ENCODE measurements around the gene GTPBP6.
A peak's percentile ranks its signal among the peaks of the same experiment; 100 is the strongest.
"Not testable (repeated sequence)": the region's sequence is repeated elsewhere in the genome, so short reads cannot be mapped to it uniquely, and the experiment has no call there.

GTPBP6 gene

DNA sequence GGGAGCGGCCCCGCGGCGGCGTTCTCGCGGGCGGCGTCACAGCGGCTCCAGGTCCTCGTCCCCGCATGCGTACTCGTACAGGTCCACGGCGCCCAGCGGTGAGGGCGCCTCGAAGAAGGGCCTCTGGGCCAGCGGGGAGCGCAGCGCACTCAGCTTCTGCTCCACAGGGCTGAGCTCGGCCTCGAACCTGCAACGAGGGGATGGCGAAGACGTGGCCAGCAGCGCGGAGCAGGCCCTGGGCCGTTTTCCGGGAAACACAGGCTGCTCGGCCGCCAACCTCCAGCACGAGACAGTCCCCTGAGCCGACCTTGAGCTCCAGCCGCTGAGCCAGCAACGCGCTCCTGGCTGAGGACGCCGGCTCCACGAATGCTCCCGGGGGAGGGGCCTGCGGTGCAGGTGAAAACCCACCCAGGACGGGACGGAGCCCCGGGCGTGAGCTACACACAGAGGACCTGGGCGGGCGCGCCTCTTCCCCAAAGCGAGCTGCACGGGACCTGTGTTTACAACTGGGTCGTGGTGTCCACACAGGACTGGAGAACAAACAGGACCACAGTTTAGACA lies 15.8 kb upstream of the GTPBP6 start:
- DNase-seq: no peak

DNA sequence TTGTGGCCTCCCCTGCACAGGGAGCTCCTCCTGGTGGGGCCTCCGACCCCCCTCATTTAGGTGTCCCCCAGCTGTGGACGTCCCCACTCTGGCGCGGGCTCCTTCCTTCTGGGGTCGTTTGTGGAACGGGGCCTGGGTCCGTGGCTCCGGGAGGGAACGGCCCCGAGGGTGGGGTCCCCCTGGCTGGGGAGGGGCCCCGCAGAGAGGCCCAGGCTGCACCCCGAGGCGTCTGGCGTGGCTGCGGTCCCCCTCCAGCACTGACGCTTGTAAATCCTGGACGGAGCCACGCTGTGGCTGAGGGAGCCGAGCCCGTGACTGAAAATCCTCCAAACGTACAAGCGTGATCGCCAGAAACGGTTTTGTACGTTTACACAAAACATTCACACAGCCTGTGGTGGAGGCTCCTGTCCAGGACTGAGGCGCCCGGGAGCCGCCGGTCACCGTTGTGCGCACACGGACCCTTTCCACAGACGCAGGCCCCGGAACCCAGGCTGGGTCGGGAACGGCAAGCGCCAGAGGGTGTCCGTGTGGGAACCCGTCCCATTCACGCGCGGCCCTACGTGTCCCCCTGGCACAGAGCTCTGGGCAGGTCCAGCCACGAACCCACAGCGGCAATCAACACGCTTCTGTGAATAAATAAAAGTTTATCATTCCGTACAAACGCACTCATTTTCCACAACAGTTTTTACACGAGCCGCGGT lies 15.2 kb upstream of the GTPBP6 start:
- DNase-seq: no peak

DNA sequence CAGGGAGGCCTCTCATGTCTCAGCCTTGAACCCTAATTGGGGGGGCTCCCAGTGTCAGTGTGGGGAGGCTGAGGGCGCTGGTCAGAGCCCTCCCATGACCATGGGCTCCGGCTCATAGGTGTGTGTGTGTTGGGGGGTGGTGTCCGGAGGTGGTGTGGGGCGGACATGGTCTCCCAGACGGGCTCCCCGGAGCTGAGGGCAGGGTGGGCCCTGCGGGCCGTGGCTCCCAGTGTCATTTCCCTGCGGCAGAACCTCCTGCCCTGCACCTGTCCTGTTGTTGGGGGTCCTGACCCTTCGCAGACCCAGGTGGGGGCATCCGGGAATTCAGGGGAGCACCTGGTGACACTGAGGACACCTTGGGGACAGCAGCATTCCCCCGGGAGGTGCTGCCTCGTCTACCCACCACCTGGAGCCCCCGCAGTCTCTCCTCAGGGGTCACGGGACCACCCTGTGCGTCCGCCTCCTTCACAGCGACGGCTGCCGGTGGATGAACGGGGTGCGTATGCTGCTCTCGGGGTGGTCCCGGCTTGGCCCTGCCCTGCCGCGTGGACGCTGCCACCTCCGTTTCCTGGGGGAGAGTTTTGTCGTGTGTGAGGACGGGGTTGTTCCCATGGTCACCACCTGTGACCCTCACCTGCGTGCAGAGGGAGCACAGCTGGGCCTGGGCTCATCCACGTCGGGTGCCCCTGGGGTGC lies 14.5 kb upstream of the GTPBP6 start:
- DNase-seq: no peak

DNA sequence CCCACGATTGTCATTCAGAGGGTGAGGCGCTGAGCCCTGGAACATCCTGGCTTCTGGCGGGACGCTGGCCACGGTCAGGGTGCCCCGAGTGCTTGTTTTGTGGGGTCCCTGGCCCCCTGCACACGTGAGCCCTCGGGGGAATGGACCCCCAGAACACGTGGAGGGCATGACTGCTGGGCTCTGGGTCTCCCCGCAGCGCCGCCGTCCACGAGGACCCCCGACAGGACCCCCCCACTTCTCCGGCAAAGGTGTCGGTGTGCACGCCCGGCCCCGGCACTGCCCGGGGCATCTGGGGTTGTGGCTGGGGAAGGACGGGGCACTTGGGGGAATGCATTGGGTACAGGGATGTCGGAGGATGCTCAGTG lies 13.9 kb upstream of the GTPBP6 start:
- DNase-seq: no peak

DNA sequence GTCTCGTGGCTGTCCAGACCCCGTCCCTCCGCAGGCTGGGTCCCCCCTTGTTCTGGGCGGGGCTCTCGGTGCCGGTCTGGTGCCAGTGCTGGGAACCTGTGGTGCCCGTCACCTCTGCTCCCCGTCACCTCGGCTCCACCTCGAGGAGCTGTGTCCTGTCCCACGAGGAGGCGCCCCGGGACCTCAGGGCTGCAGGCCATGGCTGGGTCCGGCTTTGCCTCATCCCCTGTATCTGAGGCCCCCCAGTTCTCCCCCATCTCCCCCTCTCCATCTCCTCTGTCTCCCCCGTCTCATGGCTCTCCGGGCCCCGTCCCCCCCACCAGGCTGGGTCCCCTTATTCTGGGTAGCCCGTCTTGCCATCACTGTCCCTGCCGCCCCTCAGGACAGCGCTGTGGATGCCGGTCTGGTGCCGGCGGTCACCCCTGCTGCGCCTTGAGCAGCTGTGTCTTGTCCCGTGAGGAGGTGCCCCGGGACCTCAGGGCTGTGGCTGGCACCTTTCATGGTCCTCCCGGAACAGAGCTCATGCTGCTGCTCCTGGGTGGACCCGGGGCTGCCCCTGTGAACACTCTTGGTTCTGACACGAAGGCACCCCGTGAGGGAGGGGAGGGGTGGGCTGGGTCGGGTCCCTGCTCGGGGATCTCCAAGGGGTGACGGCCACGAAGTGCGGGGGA lies 13.4 kb upstream of the GTPBP6 start:
- DNase-seq: no peak

DNA sequence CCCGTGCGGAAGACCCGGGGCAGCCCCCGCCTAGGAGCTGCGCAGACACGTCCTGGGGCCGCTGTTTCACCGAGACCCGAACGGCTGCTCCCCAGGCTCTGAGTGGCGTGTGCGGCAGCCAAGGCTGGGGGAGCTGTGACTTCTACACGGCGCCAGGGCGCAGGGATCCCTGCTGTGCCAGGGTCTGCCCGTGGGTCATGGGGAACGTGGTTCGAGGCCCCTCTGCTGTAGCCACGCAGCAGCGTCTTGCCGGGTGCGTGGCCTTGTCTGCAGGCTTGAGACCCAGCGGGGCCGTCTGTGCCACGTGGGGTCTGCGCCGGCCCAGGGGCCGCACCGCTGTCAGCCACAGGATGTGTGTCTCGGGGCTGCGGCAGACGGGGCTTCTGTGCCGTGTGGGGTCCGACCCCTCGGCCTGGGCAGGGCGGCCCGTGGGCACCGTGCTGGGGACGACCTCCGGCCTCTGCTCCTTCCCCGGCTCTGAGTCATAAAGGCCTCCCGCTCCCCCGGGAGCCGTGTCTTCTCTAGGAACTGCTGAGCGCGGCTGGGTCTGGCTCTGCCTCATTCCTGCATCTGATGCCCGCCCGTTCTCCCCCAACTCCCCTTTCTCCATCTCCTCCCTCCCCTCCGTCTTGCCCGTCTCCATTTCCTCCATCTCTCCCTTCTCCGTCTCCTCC lies 12.7 kb upstream of the GTPBP6 start:
- DNase-seq: no peak

DNA sequence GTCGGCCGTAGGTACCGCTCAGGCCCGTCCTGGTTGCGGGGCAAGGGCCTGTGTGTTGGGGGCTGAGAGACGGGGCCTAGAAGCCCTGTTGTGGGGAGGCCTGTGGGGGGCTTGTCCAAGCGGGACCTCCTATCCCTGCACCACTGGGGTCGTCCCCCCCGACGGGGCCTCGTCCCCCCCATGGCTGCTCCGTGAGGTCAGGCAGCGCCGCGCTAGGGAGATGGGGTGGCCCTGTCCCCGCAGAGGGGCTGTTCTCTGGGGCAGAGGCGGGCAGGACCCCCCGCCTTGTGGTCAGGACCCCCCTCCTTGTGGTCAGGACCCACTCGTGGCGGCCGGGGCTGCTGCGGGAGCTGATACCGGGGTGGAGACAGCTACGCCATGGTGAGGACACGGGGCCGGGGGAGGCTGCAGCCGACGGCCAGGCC lies 12.1 kb upstream of the GTPBP6 start:
- no peak for DNase-seq

DNA sequence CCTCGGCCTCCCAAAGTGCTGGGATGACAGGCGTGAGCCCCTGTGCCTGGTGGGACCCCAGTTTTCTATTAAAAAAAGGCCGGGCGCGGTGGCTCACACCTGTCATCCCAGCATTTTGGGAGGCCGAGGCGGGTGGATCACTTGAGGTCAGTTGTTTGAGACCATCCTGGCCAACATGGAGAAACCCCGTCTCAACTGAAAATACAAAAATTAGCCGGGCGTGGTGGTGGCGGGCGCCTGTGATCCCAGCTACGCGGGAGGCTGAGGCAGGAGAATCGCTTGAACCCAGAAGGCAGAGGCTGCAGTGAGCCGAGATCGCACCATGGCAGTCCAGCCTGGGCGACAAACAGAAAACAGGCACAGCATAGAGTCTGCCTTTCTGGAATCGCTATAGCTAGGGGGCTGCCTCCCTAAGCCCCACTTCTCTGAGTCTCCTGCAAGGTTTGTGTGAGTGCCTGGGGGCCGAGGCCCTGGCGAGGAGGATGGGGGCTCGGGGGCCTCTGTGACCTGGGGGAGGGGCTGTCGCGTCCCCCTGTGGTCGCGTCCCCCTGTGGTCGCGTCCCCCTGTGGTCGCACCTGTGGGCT lies 11.6 kb upstream of the GTPBP6 start:
- DNase-seq: not testable (repeated sequence)

DNA sequence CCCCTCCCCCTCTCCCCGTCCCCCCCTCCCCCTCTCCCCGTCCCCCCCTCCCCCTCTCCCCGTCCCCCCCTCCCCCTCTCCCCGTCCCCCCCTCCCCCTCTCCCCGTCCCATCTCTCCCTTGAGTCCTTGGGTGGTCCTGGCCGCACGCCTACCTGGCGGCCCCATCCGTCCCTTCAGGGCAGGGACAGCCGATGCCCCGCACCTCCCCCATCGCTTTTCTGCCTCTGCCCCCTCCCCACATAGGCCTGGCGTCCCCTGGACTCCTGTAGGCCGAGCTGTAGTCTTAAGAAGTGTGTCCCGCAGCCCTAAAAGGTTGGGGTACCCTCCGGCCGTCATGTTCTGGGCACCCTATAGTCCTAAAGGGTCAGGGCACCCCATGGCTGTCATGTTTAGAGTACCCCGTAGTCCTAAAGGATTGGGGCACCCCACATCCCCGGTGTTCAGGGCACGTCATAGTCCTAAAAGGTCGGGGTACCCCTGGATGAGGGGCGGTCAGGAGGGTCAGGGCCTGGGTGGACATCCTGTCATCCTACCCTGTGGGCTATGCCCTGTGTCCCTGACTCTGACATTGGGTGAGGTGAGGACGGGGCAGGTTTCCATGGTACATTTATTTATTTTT lies 10.8 kb upstream of the GTPBP6 start:
- DNase-seq: no peak

DNA sequence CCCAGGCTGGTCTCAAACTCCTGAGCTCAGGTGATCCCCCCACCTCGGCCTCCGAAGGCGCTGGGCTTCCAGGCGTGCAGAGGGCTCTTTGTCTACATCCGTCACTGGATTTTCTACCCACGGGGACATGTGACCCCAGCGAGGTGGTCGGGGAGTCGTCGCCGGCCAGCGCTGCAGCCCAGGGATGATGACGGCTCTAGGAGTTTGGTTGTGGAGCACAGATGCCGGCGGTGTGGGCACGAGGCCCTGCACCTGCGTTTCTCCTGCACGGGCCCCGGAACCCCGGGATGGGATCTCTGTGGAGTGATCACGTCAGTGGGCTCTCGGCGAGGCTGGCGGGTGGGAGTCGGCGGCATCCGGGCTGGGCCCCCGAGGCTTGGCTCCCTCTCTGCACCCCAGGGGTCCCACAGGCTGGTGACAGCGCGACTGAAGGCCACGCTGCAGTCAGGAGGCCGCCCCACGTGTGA lies 9.1 kb upstream of the GTPBP6 start:
- DNase-seq: no peak

DNA sequence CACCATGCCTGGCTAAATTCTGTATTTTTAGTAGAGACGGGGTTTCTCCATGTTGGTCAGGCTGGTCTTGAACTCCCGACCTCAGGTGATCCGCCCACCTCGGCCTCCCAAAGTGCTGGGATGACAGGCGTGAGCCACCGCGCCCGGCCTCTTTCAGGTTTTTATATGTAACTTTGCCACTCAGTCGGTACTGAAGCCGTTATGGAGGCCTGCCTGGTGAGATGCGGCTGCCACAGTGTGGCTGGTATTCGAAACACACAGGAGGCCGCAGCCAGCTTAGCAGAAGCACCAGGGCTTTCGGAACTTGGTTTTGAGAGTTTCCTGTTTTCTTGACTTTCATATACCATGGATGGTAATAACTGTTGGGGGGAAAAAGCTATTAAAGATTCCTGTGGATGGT lies 6.1 kb upstream of the GTPBP6 start:
- not testable (repeated sequence) for DNase-seq

DNA sequence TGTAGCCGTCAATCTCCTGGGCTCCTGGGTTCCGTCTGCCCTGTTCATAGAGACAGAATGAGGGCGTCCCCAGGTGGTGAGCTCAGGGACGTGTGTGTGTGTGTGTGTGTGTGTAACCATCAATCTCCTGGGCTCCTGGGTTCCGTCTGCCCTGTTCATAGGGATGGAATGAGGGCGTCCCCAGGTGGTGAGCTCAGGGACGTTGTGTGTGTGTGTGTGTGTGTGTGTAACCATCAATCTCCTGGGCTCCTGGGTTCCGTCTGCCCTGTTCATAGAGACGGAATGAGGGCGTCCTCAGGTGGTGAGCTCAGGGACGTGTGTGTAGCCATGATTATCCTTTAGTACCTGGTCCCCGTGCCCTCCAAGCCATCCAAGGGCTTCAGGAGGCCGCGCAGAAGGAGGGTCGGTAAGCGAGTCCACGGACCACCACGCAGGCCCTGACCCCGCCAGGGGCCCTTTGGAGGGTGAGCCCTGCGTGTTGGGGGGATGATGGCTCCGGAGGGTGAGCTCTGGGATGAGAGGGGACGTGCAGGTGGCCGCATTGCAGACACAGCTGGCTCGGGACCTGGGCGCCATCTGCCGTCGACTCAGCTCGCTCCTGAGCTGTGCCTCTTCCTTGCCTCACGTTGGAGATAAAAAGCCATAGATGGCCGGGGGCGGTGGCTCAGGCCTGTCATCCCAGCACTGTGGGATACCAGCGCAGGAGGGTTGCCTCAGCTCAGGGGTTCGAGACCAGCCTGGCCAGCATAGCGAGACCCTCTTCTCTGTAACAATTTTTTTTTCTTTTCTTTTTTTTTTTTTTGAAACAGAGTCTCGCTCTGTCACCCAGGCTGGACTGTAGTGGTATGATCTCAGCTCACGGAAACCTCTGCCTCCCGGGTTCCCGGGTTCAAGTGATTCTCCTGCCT lies 5.4 kb upstream of the GTPBP6 start:
- DNase-seq: no peak

DNA sequence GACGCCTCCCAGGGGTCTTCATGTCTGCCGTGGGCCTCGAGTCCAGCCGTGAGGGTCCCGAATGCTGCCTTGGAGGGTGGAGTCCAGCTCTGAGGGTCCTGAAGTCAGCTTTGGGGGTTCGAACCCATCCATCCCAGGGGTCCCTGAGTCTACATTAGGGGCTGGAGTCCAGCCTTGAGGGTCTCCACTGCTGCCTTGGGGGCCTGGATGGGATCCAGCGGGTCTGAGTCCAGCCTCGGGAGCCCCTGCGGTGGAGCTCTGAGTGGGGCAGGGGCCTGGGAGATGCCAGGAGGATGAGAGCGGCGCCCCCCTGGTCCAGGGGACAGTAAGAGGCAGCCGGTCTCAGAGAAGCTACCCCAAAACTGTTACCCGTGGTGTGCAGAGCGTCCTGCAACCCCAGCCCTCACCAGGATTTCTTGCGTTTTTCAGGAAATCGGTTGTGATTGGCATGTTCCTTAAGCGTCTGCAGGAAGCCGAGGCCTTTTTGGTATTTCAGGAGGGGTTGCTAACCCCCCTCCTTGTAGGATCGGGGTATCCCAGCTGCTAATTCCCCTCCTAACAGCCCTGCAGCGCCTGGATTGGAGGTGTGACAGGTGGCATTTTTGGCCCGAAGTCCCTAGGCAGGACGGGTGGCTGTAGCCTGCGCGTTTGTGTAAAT lies 1.7 kb upstream of the GTPBP6 start:
- no peak for DNase-seq

DNA sequence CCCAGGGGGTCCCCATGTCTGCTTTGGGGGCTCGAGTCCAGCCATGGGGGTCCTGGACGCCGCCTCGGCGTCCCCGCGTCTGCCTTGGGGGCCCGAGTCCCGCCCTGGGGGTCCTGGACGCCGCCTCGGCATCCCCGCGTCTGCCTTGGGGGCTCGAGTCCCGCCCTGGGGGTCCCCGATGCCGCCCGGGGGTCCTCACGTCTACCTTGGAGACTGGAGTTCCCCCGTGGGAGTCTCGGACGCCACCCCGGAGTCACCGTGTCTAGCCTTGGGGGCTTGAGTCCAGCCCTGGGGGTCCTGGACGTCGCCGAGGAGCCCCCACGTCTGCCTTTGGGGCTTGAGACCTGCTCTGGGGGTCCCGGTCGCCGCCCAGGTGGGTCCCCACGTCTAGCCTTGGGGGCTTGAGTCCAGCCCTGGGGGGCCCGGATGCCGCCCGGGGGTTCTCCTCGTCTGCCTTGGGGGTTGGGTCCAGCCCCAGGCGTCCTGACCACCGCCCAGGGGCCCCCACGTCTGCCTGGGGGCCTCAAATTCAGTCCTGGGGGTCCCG lies 1.1 kb upstream of the GTPBP6 start:
- DNase-seq: no peak

DNA sequence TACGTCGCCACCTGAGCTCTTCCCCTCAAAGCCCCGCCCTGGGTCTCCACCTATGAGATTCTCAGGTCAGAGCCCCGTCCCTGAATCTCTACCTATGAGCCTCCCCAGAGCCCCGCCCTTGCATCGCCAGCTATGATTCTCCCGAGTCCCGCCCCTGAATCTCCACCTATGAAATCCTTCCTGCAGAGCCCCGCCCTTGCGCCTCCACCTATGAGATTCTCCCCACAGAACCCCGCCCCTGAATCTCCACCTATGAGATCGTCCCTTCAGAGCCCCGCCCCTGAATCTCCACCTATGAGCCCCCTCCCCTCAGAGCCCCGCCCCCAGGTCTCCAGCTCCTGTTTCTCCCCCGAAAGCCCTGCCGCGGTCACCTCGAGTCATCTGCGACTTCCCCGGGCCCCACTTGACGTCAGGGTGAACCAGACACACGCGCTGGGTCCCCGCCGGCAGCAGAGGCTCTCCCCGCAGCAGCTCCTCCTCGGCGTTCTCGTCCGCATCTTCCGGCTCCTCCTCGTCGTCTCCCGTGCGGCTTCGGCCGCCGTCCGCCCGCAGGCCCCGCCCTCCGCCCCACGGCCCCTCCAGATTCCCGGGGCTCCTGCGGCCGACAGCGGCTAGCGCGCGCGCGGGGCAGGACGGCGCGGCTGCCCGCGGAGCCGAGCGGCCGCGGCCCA lies 393 bp downstream of the GTPBP6 start:
- DNase-seq: peak; percentile 99

DNA sequence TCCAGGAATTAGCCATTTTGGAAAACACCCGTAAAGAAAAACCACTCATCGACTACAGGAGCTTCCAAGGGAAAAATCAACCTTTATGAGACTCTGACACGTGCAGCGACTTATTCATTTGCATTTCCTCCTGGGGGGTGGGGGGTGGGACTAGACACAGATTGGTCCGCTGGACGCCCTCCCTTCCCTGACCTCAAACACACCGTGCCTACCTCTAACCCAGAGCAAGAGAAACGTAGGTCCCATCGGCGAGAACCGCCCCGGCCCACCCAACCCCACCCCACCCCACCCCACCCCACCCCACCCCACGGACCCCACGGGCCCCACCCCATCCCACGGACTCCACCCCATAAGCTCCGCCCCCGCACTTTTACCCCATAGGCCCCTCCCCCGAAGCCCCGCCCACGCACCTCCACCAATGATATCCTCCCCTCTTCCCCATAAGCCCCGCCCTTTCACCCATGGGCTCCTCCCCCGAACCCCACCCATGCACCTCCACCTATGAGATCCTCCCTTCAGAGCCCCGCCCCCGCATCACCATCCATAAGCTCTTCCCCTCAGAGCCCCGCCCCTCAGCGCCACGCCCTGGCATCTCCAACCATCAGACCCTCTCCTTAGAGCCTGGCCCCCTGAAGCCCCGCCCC lies 1.1 kb downstream of the GTPBP6 start:
- DNase-seq: no peak

DNA sequence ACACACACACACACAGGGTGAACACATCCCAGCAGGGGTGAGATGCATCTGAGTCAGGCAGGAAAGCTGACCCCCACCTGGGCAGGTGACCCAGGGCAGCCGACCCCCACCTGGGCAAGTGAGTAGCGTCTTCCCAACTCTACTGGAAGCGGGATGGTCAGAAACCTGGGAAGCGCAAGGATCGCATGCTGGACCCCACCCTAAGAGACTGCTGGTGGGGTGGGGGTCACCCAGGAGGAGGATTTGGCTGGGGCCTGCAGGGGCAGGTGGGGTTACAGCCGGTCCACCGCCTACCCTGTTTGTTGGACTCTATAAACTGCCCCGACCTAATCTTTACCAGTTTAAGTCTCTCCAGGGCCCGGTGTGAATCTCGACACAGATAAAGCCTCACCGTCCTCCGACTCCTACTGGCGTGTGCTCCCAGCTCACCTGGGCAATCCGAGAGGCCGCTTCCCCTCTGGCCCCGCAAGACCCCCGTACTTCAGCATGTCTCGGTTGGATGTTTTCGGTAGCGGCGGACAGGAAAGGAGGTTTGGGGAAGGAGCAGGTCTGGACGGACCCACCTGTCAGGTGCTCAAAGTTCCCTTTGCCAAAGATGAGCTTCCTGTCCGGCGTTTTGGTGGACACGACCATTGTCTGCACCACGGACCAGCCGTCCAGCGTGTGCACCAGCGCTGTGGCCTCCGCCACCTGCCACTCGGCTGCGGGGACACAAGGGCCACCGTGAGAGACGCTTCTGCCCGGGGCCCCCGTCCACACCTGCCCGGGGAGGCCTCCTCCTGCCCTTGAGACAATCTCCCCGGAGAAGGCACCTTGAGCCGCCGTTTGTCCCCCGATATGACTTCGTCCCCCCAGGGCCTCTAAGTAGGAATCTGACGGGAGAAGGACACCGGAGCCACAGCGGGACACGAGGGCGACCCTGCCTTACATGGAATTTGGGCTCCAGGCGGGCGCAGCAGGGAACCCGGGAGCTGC lies 2.0 kb downstream of the GTPBP6 start:
- no peak for DNase-seq

Data from CD4-positive, alpha-beta T cell treated with Interferon gamma for 1 hour (primary cell).